ENCODE data around the gene THBS2. TPM values are rescaled to one million over a fixed set of nuclear protein-coding genes. Genes with fewer than 3 reads are reported as not detected.
"Not testable (repeated sequence)": the region's sequence is repeated elsewhere in the genome, so short reads cannot be mapped to it uniquely, and the experiment has no call there.

Gene THBS2
- total and polyA plus RNA-seq, 2 of the 4 experiments (the other 2 are of a cell fraction) = 97.3 to 113 TPM

- BruUV-seq (replicated peaks) = no TSS peak
- Histone ChIP-seq H3K23ac (ENCODE audit: low read depth, low read length) (no peak overlapping the region), H3K79me1 (ENCODE audit: low read depth in 1 of 2, low read length in 2 of 2) (no peaks in the 10 kb centered on the region), H3K4me1 (ENCODE audit: control insufficient read depth, insufficient read depth, low read length) (peaks cover 3% of the 10 kb centered on the region), H2AFZ (replicated peaks; ENCODE audit: low read length, poor library complexity) (no peak overlapping the region), H3K56ac (ENCODE audit: extremely low read depth, insufficient read depth, low read length) (no peak overlapping the region), H4K8ac (ENCODE audit: low read depth in 2 of 2, low read length in 2 of 2) (no peak overlapping the region), H3K14ac (replicated peaks; ENCODE audit: low read depth, low read length) (no peak overlapping the region), H2BK5ac (ENCODE audit: low read depth, low read length, poor library complexity, severe bottlenecking) (no peak overlapping the region), H2BK15ac (ENCODE audit: low read depth, low read length) (no peak overlapping the region), H4K5ac (ENCODE audit: low read depth, low read length) (no peak overlapping the region), H3K36me3 (ENCODE audit: control insufficient read depth, insufficient read depth, low read length) (no peaks in the 10 kb centered on the region), H3K9ac (ENCODE audit: low read depth, low read length) (no peak overlapping the region), H3K4me3 (ENCODE audit: insufficient read depth, low read depth, low read length) (no peak overlapping the region), H2AK5ac (ENCODE audit: low read depth, low read length) (no peak overlapping the region), H3K18ac (ENCODE audit: low read depth, low read length) (no peak overlapping the region), H3K4ac (ENCODE audit: low read depth, low read length) (no peak overlapping the region), H4K91ac (ENCODE audit: insufficient read depth, low read depth, low read length) (no peak overlapping the region), H3K27me3 (ENCODE audit: control insufficient read depth, insufficient read depth, low read length) (no peaks in the 10 kb centered on the region), H2BK20ac (ENCODE audit: low read depth, low read length) (no peak overlapping the region), H4K20me1 (ENCODE audit: insufficient read depth, low read length) (no peaks in the 10 kb centered on the region), H3K4me2 (ENCODE audit: low read depth, low read length) (no peak overlapping the region), H3K9me1 (ENCODE audit: insufficient read depth, low read length) (no peaks in the 10 kb centered on the region), H2BK120ac (ENCODE audit: low read depth, low read length) (no peak overlapping the region), H3K9me3 (ENCODE audit: control insufficient read depth, insufficient read depth, low read length) (no peaks in the 10 kb centered on the region), H3K27ac (ENCODE audit: insufficient read depth, low read length) (no peak overlapping the region), H2AK9ac (replicated peaks; ENCODE audit: low read depth, low read length, poor library complexity) (no peak overlapping the region)
- in situ Hi-C loops (cut with MboI; ENCODE audit: low sequenced_read_pairs) (no loop called here), intact Hi-C loops (cut with micrococcal nuclease) (no loop called here), dilution Hi-C loops (cut with HindIII; ENCODE audit: low sequenced_read_pairs, unreplicated experiment) (no loop called here)
- TF ChIP-seq ELK1 (IDR thresholded peaks at IDR 0.05; ENCODE audit: borderline replicate concordance, low read depth, low read length) (no peak), MXI1 (IDR thresholded peaks at IDR 0.05; ENCODE audit: borderline replicate concordance, low read depth, low read length) (no peak)
- no CpG with 5 or more reads among the region's 4 CpGs for WGBS, 2 experiments (ENCODE audit: extremely low coverage in 2 of 2, insufficient read length in 1 of 2)
- ChIA-PET POLR2A (ENCODE audit: unreplicated experiment) (no interaction called here), CTCF (no interaction called here)
- ATAC-seq (ENCODE audit: low read depth) (no peak), DNase-seq (no peak)
Observed at GRCh38 chr6:169300916-169301315, 47.3 kb upstream of the THBS2 start.

DNA sequence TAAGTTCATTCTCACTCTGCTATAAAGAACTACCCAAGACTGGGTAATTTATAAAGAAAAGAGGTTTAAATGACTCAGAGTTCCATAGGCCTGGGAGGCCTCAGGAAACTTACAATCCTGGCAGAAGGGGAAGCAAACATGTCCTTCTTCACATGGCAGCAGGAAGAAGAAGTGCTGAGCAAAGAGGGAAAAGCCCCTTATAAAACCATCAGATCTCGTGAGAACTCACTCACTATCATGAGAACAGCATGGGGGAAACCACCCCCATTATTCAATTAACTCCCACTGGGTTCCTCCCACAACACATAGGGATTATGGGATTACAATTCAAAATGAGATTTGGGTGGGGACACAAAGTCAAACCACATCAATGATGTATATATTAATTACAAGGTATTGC is 45.0 kb upstream of the THBS2 start:
- DNase-seq; H3K14ac ChIP-seq (replicated peaks; ENCODE audit: low read depth, low read length); H2BK5ac ChIP-seq (ENCODE audit: low read depth, low read length, poor library complexity, severe bottlenecking); H3K4me2 ChIP-seq (ENCODE audit: low read depth, low read length); H2BK15ac ChIP-seq (ENCODE audit: low read depth, low read length); CTCF ChIA-PET; H3K9ac ChIP-seq (ENCODE audit: low read depth, low read length); H3K27me3 ChIP-seq (ENCODE audit: control insufficient read depth, insufficient read depth, low read length); POLR2A ChIA-PET (ENCODE audit: unreplicated experiment); in situ Hi-C loops (cut with MboI; ENCODE audit: low sequenced_read_pairs); H2BK20ac ChIP-seq (ENCODE audit: low read depth, low read length); H4K5ac ChIP-seq (ENCODE audit: low read depth, low read length); H2AFZ ChIP-seq (replicated peaks; ENCODE audit: low read length, poor library complexity); H3K4me3 ChIP-seq (ENCODE audit: insufficient read depth, low read depth, low read length); ATAC-seq (ENCODE audit: low read depth); H3K23ac ChIP-seq (ENCODE audit: low read depth, low read length); H2AK5ac ChIP-seq (ENCODE audit: low read depth, low read length); H3K79me1 ChIP-seq (ENCODE audit: low read depth in 1 of 2, low read length in 2 of 2); H3K18ac ChIP-seq (ENCODE audit: low read depth, low read length); BruUV-seq (replicated peaks); H3K9me3 ChIP-seq (ENCODE audit: control insufficient read depth, insufficient read depth, low read length); H4K8ac ChIP-seq (ENCODE audit: low read depth in 2 of 2, low read length in 2 of 2); H4K91ac ChIP-seq (ENCODE audit: insufficient read depth, low read depth, low read length); H4K20me1 ChIP-seq (ENCODE audit: insufficient read depth, low read length); H3K4me1 ChIP-seq (ENCODE audit: control insufficient read depth, insufficient read depth, low read length); H2AK9ac ChIP-seq (replicated peaks; ENCODE audit: low read depth, low read length, poor library complexity); intact Hi-C loops (cut with micrococcal nuclease); H3K56ac ChIP-seq (ENCODE audit: extremely low read depth, insufficient read depth, low read length); H3K4ac ChIP-seq (ENCODE audit: low read depth, low read length); H2BK120ac ChIP-seq (ENCODE audit: low read depth, low read length); H3K27ac ChIP-seq (ENCODE audit: insufficient read depth, low read length); H3K36me3 ChIP-seq (ENCODE audit: control insufficient read depth, insufficient read depth, low read length); dilution Hi-C loops (cut with HindIII; ENCODE audit: low sequenced_read_pairs, unreplicated experiment); H3K9me1 ChIP-seq (ENCODE audit: insufficient read depth, low read length): not testable (repeated sequence)
- WGBS, 2 experiments (ENCODE audit: extremely low coverage in 2 of 2, insufficient read length in 1 of 2) = no CpG with 5 or more reads among the region's 1 CpG
